GM12875 (cell line): ENCODE measurements around the gene CPEB3.

Source experiments
- H3K4me3 ChIP-seq: one replicate; pipeline ENCODE4 v1.5.1; 2011; ENCODE audit warnings: low read depth, low read length, control low read depth
- CTCF ChIP-seq: IDR thresholded peaks from 2 replicates; pipeline ENCODE4 v1.5.1; 2011; ENCODE audit warnings: low read depth, mild to moderate bottlenecking, control low read depth, inconsistent platforms, low read length, moderate library complexity, borderline replicate concordance; ENCODE audit not compliant: insufficient read depth

Gene CPEB3

GRCh38 chr10:92064506-92064905, 226.4 kb downstream of the CPEB3 start:
- H3K4me3 ChIP-seq, result no peak overlapping the region
- TF ChIP-seq CTCF, result no peak

GRCh38 chr10:92062273-92062672, 228.6 kb downstream of the CPEB3 start:
- TF ChIP-seq CTCF, result no peak
- no peak overlapping the region for H3K4me3 ChIP-seq

GRCh38 chr10:92054807-92055206, 236.1 kb downstream of the CPEB3 start:
- no peak overlapping the region for H3K4me3 ChIP-seq
- TF ChIP-seq CTCF, result no peak

DNA sequence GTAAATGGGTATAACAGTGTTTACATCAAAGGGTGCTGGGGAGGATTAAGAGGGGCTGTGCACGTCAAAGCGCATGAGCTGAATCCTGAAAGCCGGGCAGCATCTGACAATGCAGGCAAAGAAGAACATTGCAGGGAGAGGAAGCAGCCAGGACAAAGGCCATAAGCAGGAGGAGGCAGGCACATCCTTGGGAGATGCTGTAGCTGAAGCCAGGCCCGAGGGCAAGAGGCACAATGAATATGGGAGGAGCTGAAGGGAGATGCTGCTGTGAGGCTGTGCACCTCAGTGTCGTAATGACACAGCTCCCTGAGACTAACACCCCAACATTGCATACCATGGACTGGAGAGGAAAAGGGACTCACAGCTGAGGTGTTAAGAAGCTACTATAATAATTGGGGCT, 238.1 kb downstream of the CPEB3 start:
- no peak overlapping the region for H3K4me3 ChIP-seq
- TF ChIP-seq CTCF, result no peak

- H3K4me3 ChIP-seq, result no peak overlapping the region
- no peak for TF ChIP-seq CTCF
Observed at GRCh38 chr10:92052088-92052487, 238.8 kb downstream of the CPEB3 start.

GRCh38 chr10:92047215-92047614, 243.7 kb downstream of the CPEB3 start:
- no peak overlapping the region for H3K4me3 ChIP-seq

More at GRCh38 chr10:92047215-92047614, 243.7 kb downstream of the CPEB3 start:
- no peak for TF ChIP-seq CTCF
